Erythroblast (primary cell): ENCODE measurements around the gene CCDC136.

Source experiments
- GATA1 ChIP-seq: IDR thresholded peaks from 2 replicates; pipeline ENCODE4 v1.6.1; 2011; ENCODE audit warnings: low read depth, mild to moderate bottlenecking, control low read depth, low read length, moderate library complexity
- POLR2A ChIP-seq: IDR thresholded peaks from 2 replicates; pipeline ENCODE4 v1.6.1; 2011; ENCODE audit warnings: mild to moderate bottlenecking, low read length

GRCh38 chr7:128788446-128789412 lies 3.0 kb upstream of the CCDC136 start:
- no peak for TF ChIP-seq POLR2A
- no peak for TF ChIP-seq GATA1
